HPDE6-E6E7 (cell line): ENCODE results near the gene CXADR.
A peak's percentile ranks its signal among the peaks of the same experiment; 100 is the strongest.
"Not testable (repeated sequence)": the region's sequence is repeated elsewhere in the genome, so short reads cannot be mapped to it uniquely, and the experiment has no call there.

Experiments used
- DNase-seq: peaks from one replicate; pipeline ENCODE4 v3.0.0; 2011; ENCODE audit warnings: missing footprints; ENCODE audit errors: extremely low spot score

The CXADR gene

GRCh38 chr21:17512253-17513213 lies at the start of gene CXADR:
CXADR (plus strand) TSS chr21:17513043; CDS start chr21:17513130, 87 bp downstream.
- DNase-seq, result peak; percentile 76

DNA sequence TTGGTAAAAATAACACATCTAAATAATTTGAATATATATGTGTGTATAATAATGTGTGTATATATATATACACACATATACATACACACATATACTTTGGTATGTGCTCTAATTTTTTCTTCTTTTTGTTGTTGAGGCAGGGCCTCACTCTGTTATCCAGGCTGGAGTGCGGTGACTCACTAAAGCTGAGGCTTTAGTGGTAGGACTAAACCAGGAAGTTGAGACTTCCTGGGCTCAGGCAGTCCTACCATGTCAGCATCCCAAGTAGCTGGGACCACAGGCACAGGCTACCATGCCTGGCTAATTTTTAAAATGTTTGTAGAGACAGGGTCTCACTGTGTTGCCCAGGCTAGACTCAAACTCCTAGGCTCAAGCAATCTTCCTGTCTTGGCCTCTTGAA lies 46.7 kb upstream of the CXADR start:
- no peak for DNase-seq

- no peak for DNase-seq
These were observed 45.5 kb upstream of the CXADR start for GRCh38 chr21:17467392-17467791.

DNA sequence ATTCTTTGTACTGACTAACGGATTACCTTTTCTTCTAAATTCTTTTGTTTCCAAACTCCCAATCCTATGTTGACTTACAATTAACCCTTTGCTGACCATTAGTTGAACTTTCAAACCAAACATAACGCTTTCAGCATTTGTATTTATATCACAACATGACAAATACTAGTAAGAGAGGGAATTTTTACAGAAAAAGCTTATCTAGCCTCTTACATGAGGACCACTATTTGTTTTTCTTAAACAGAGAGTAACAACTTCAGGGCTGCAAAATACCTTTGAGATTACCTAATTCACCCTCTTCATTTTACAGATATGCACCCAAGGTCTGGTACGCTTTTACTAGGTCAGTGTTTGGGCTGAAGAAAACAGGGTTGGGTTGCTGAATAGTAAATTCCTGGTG lies 45.0 kb upstream of the CXADR start:
- DNase-seq, result no peak

DNA sequence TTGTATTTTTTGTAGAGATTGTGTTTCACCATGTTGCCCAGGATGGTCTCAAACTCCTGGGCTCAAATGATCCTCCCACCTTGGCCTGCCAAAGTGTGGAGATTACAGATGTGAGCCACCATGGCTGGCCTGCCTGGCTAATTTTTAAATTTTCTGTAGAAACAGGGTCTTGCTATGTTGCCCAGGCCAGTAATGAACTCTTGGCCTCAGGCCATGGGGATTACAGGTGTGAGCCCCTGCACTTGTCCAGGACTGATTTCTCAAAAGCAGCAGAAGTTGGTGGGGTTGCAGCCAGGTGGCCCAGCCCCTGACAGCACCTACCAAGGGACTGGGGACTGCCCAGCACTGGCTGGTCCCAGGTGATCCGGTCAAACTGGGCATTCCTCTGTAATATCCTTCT lies 44.1 kb upstream of the CXADR start:
- DNase-seq, result no peak

- no peak for DNase-seq
These were observed 43.1 kb upstream of the CXADR start for GRCh38 chr21:17469727-17470126.

DNA sequence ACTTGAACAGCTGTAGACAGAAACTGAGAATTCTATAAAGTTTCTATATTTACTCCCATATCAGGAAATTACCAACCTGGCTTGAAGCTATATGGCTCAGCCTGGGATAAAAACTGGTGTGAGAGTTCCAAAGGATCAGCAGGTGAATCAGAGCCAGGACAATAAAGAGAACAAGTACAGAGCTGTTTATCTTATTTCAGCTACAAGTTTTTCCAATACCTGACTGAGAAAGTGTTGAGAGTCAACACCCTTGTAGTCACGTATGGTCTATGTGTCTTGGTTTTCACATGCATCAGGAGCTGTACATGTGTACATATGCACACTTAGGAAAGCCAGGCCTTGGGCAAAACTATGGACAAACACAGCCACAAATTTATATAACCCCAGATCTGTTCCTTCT lies 40.7 kb upstream of the CXADR start:
- DNase-seq, result peak; percentile 21

DNA sequence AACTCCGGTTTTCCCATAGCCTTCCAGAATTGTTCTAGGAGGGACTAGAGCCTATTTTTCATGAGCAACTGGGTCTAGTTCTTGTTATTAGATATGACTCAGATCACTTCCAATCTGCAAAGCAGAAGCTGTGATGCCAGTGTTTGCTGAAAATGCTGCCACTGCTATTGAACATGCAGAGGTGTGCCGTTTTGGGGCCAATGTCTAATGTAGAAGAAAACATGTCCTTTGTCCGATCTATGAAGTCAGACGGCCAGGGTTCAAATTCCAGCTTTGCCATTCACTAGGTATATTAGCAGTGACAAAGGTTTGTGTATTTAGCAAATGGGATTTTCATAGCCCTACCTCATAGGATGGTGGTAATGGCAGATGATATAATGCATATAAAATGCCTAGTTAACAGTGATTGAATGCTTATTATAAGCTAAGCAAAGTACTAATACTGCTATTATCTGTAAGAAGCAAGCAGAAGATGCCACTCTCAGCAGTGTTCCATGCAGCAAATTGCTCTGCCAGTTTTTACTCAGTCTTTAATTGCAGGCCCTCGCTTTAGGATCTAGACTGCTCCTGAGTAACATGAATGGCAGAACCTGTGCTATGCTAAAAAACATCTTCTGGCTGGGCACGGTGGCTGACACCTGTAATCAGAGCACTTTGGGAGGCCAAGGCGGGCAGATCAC lies 40.1 kb upstream of the CXADR start:
- no peak for DNase-seq

DNA sequence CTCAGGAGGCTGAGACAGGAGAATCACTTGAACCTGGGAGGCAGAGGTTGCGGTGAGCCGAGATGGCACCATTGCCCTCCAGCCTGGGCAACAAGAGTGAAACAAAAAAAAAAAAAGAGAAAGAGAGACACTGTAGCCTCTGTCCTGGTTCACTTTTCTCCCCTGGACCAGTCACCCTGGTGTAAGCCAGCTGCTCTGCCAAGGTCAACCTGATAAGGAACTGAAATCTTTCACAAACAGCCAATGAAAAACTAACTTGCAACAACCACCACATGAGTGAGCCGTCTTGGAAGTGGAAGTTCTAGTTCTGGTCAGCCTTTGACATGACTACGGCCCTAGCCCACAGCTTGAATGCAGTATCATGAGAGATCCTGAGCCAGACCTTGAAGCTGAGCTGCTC lies 36.8 kb upstream of the CXADR start:
- DNase-seq, result no peak

DNA sequence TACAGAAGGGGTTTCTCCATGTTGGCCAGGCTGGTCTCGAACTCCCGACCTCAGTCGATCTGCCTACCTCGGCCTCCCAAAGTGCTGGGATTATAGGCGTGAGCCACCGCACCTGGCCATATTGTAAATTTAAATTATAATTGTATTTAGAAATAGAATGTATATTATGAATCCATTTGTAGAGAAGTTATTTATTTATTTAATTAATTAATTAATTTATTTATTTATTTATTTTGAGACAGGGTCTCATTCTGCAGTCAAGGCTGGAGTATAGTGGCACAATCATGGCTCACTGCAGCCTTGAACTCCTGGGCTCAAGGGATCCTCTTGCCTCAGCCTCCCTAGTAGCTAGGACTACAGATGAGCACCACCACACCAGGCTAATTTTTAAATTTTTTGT lies 34.7 kb upstream of the CXADR start:
- not testable (repeated sequence) for DNase-seq

DNA sequence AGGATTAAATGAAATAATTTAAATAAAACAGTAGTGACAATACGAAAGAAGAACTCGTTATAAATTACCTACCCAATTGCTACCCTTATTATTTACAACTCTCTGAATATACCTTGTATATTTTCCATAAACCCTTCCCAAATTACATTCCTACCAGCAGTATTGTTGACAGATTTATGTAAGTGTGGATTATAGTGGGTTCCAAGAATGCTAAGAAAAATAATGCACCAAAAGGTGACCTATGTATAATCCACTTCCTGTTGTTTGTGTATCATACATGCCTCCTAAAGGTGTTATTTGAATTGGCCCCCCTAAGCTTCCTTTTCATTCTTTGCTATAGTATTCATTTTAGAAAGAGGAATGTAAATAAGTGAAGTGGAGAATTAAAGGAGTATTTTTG lies 33.2 kb upstream of the CXADR start:
- DNase-seq, result no peak

- DNase-seq, result no peak
These were observed 29.9 kb upstream of the CXADR start for GRCh38 chr21:17482928-17483327.

GRCh38 chr21:17488620-17489019 lies 24.2 kb upstream of the CXADR start:
- DNase-seq, result no peak

DNA sequence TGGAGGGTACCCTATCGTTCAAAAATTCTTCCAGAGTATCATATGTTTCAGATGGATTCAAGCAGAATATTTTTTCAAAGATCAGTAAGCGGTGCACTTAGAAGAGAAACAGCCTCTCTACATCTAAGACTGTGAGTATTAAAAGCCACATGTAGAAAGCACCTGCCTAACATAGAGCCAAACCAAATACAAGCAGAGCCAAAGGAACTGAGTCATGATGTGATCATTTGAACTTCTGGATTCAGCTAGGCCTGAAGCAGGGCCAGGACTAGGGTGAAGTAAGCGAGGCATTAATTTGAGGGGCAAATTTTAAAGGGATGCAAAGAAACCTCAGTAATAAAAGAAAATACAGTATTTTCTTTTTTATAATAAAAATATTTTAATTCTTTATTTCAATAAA lies 23.3 kb upstream of the CXADR start:
- DNase-seq, result not testable (repeated sequence)

- peak; percentile 67 for DNase-seq
These were observed 21.0 kb upstream of the CXADR start for GRCh38 chr21:17491716-17492414.

- DNase-seq, result peak; percentile 40
These were observed 20.3 kb upstream of the CXADR start for GRCh38 chr21:17492415-17493168.

DNA sequence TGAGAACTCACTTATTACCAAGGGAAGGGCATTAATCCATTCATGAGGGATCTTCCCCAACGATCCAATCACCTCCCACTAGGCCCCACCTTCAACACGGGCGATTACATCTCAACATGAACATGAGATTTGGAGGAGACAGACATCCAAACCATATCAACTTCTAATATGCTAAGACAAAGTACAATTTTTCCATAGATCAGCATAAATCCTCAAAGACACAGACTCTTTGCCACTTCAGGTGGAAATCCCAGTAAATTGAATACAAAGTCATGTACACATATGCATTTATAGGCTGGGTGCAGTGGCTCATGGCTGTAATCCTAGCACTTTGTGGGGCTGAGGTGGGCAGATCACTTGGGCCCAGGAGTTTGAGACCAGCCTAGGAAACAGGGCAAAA lies 18.8 kb upstream of the CXADR start:
- DNase-seq, result no peak

DNA sequence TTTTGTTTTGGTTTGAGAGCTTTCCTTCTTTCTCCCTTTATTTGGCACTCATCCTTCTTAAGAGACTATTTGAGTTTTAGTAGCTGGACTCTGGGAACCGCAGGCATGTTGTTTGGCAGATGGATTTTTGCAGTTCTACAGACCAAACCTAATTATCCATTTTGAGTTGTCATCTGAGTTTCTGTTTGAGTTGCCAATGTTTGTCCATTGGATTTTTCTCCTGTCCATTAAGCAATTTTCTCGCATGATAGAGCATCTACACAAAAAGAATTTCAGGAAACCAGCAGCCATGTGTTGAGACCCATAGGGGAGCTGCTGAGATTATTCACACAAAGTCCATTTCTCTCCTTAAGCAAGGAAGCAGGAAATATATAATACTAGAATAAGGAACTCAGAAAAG lies 17.2 kb upstream of the CXADR start:
- DNase-seq, result no peak

DNA sequence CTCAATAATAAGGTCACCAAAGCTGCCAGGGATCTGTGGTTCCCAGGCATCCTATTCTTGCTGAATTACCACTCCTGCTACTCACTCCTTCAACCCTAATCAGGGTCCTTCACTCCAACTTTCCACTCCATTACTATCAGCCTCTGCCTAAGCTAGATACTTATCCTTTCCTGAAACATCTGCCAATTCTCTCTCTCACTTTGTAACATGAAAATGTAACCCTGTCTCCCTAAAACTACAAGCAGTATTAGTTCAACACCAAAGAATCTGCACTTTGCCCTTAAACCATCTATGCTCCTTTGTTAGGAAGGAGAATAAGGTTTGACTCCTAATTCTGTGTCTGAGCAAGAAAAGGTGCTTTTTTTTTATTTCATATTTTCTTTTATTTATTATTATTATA lies 15.5 kb upstream of the CXADR start:
- DNase-seq, result no peak

DNA sequence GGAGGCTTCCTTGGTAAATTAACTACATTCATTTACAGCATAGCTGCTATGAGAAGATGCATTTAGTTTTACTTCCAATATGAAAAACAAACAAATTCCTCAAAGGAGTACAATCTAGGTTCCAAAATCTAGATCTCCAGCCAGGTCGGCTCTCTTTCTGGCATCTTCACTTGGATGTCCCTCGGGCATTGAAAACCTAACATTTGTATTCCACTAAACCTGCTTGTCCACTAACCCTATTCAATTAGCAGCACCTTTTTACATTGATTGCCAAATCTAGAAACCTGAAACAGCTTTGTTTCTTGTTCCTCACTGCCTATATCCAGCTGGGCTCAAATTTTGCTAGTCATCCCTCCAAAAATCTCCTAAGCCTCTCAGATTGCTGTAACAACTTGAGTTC lies 14.3 kb upstream of the CXADR start:
- DNase-seq, result no peak

GRCh38 chr21:17501107-17502006 lies 11.5 kb upstream of the CXADR start:
- no peak for DNase-seq
